MCF 10A (cell line): Measurements from ENCODE around the gene SYT5. TPM values are rescaled to one million over a fixed set of nuclear protein-coding genes. Genes with fewer than 3 reads are reported as not detected.

ENCODE experiments used
- BruUV-seq: library from RNA; stranded (reverse); fragments of 400-500 nt; replicated peaks from 2 replicates; lab custom pipeline; 2021; lab: Mats Ljungman, UMichigan
- CTCF ChIA-PET: fragments of 300-600 bp; sonication (Branson Sonifier 250); formaldehyde crosslinking; extraction: SDS; loops from one replicate; lab custom pipeline; 2021; ENCODE audit warnings: antibody characterized with exemption, inconsistent platforms; lab: Yijun Ruan, JAX
- POLR2A ChIA-PET: fragments of 300-600, 350-650 bp; sonication (Branson Sonifier 250); formaldehyde crosslinking; extraction: SDS; loops from one replicate; lab custom pipeline; 2020; ENCODE audit warnings: antibody characterized with exemption, inconsistent platforms; lab: Yijun Ruan, JAX
- DNase-seq: peaks from one replicate; pipeline ENCODE4 v3.0.0-alpha.2; 2018; ENCODE audit not compliant: unreplicated experiment
- H3K27ac Mint-ChIP-seq: one replicate; pipeline ENCODE4 v1.8.0; 2022; ENCODE audit warnings: mild to moderate bottlenecking, low read depth, mixed read lengths; ENCODE audit not compliant: unreplicated experiment
- H3K27me3 Mint-ChIP-seq: one replicate; pipeline ENCODE4 v1.8.0; 2022; ENCODE audit warnings: mixed read lengths; ENCODE audit not compliant: insufficient read depth, unreplicated experiment
- H3K36me3 Mint-ChIP-seq: one replicate; pipeline ENCODE4 v1.8.0; 2022; ENCODE audit warnings: mild to moderate bottlenecking, moderate library complexity, mixed read lengths; ENCODE audit not compliant: insufficient read depth, unreplicated experiment
- H3K4me1 Mint-ChIP-seq: one replicate; pipeline ENCODE4 v1.8.0; 2022; ENCODE audit warnings: mixed read lengths; ENCODE audit not compliant: insufficient read depth, unreplicated experiment
- H3K4me3 Mint-ChIP-seq: one replicate; pipeline ENCODE4 v1.8.0; 2022; ENCODE audit warnings: mild to moderate bottlenecking, moderate library complexity, mixed read lengths; ENCODE audit not compliant: unreplicated experiment
- H3K9me3 Mint-ChIP-seq: one replicate; pipeline ENCODE4 v1.8.0; 2022; ENCODE audit warnings: mixed read lengths; ENCODE audit not compliant: unreplicated experiment
- intact Hi-C: fragments of 100-400 bp; cut with micrococcal nuclease; formaldehyde crosslinking; loops from 2 replicates; pipeline ENCODE4 v1.14.1; 2022
- total RNA-seq: library from RNA; stranded (reverse); gene quantifications from 2 replicates; pipeline ENCODE4 v1.2.3, GENCODE V29; 2022
- TF ChIP-seq, protein P1 (sequence below): fragments of 200-600 bp; IDR thresholded peaks from one replicate; pipeline ENCODE4 v1.8.0; 2022; ENCODE audit warnings: antibody characterized with exemption, mild to moderate bottlenecking; ENCODE audit not compliant: unreplicated experiment

Gene SYT5
- total RNA-seq, 1 experiment from 2014 or later: not detected

DNA sequence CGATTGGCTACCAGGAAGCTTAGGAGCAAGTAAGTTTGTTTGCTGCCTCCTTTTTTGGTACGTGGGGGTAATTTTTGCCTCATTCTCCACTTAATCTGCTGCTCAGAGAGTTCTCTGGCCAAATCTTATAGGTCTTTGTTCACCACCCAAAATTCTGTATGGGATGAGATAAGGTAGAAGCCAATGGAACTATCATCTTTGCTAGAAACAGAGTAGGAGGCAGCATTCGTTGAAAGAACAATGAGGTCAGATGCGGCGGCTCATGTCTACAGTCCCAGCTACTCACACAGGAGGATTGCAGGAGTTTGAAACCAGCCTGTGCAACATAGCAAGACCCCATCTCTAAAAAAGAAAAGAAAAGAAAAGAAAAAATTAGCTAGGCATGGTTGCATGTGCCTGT lies 8.6 kb downstream of the SYT5 start:
- ChIA-PET POLR2A (no interaction called here), CTCF (interaction anchor here (0.6 to 0.7 kb wide), 3 partner anchors 20 to 533 kb away, joined by 3 to 5 read pairs (median 3); no protein-coding TSS in a partner anchor)
- no peaks in the 10 kb centered on the region for H3K9me3 Mint-ChIP-seq
- peak overlapping the region; percentile 15 for H3K4me3 Mint-ChIP-seq
- intact Hi-C loops: no loop called here
- peaks cover 18% of the 10 kb centered on the region for H3K4me1 Mint-ChIP-seq
- TF ChIP-seq, protein P1, sequence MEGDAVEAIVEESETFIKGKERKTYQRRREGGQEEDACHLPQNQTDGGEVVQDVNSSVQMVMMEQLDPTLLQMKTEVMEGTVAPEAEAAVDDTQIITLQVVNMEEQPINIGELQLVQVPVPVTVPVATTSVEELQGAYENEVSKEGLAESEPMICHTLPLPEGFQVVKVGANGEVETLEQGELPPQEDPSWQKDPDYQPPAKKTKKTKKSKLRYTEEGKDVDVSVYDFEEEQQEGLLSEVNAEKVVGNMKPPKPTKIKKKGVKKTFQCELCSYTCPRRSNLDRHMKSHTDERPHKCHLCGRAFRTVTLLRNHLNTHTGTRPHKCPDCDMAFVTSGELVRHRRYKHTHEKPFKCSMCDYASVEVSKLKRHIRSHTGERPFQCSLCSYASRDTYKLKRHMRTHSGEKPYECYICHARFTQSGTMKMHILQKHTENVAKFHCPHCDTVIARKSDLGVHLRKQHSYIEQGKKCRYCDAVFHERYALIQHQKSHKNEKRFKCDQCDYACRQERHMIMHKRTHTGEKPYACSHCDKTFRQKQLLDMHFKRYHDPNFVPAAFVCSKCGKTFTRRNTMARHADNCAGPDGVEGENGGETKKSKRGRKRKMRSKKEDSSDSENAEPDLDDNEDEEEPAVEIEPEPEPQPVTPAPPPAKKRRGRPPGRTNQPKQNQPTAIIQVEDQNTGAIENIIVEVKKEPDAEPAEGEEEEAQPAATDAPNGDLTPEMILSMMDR: no peak
- no TSS peak for BruUV-seq
- H3K36me3 Mint-ChIP-seq: peaks cover 7% of the 10 kb centered on the region
- no peak overlapping the region for H3K27ac Mint-ChIP-seq
- DNase-seq: no peak
- H3K27me3 Mint-ChIP-seq: no peaks in the 10 kb centered on the region

GRCh38 chr19:55169136-55169535 lies 11.0 kb downstream of the SYT5 start:
- Mint-ChIP-seq H3K27ac (no peak overlapping the region), H3K9me3 (no peaks in the 10 kb centered on the region), H3K4me1 (peaks cover 20% of the 10 kb centered on the region), H3K27me3 (no peaks in the 10 kb centered on the region), H3K4me3 (no peak overlapping the region), H3K36me3 (peaks cover 7% of the 10 kb centered on the region)
- no peak for DNase-seq
- BruUV-seq: no TSS peak
- TF ChIP-seq, protein P1: no peak
- intact Hi-C loops: loop anchor here (5.0 kb wide), 1 partner anchor 88 kb away; the partner anchor contains the start of gene PPP6R1
- ChIA-PET CTCF (interaction anchor here (0.7 to 2.2 kb wide), 2 partner anchors 9 to 77 kb away, joined by 3 to 5 read pairs; no protein-coding TSS in a partner anchor), POLR2A (interaction anchor here (1.1 to 2.7 kb wide), 2 partner anchors 10 to 238 kb away, joined by 3 to 7 read pairs; partner anchors contain the start of gene UBE2S)

DNA sequence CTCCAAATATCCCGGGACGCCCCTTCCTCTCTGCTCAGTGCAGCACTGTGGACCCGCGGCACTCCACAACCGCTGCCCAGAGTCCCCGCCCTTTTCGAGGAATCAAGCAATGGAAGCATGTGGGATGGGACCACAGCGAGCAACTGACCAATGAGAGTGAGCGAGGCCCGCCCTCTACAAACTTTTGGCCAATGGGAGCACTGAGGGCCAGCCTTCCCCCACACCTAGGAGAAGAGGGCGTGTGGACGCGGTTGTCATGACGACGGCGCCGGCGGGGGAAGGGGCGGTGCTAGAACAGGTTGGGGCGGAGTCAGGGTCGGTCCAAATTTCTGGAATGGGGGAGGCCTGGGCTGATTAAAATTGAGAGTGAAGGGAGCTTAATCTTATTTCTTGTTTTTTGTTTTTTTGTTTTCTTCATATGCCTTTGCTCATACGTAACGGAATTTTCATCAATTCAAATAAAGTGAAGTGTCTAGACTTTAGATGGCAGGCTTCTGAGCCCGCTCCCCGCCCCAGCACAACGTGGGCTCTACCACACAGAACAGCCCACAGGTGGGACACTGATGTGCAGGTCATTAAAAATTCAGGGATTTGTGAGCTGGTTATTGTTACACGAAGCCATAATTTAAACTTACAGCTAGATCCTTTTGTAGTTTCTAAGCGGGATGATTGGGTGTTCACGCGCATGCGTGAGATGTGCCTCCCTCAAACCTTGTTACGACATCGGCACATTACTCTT lies 13.4 kb downstream of the SYT5 start, which contains the start of gene DNAAF3:
DNAAF3 (minus strand) TSS at position 84 of the 739 bp plus-strand sequence. CDS start 200 bp downstream, outside the sequence.
- DNase-seq: peak; percentile 100
- no peaks in the 10 kb centered on the region for H3K36me3 Mint-ChIP-seq
- H3K9me3 Mint-ChIP-seq: no peaks in the 10 kb centered on the region
- ChIA-PET POLR2A (interaction anchor here (0.8 to 3.3 kb wide), 15 partner anchors 9 to 310 kb away, joined by 3 to 21 read pairs (median 5); partner anchors contain the start of genes EPS8L1, HSPBP1, KMT5C and PPP1R12C), CTCF (interaction anchor here (0.6 to 2.0 kb wide), 14 partner anchors 14 to 471 kb away, joined by 3 to 7 read pairs (median 4); partner anchors contain the start of genes PPP6R1 and TMEM238)
- peak within 1 kb of the TSS; percentile 93 for H3K27ac Mint-ChIP-seq
- TF ChIP-seq, protein P1: no peak
- peaks cover 10% of the 10 kb centered on the region for H3K4me1 Mint-ChIP-seq
- H3K4me3 Mint-ChIP-seq: peak within 1 kb of the TSS; percentile 84
- BruUV-seq: no TSS peak
- no peaks in the 10 kb centered on the region for H3K27me3 Mint-ChIP-seq
- intact Hi-C loops: loop anchor here (1.0 to 5.0 kb wide), 4 partner anchors 20 to 91 kb away; partner anchors contain the start of gene PPP6R1
